Osteoblast (primary cell): Measurements from ENCODE around the gene ASTN2. TPM values are rescaled to one million over a fixed set of nuclear protein-coding genes. Genes with fewer than 3 reads are reported as not detected.

Experiments
- DNase-seq: peaks from one replicate; pipeline ENCODE4 v3.0.0; 2011; ENCODE audit warnings: low spot score, mixed read lengths; ENCODE audit not compliant: insufficient read length; ENCODE audit errors: missing footprints
- H2AFZ ChIP-seq: 2 replicates; pipeline ENCODE4 v1.6.0; 2011; ENCODE audit warnings: mild to moderate bottlenecking, low read length
- H3K27ac ChIP-seq: 2 replicates; pipeline ENCODE4 v1.5.1; 2011; ENCODE audit warnings: mild to moderate bottlenecking, low read depth, low read length, moderate library complexity
- H3K27me3 ChIP-seq: 2 replicates; pipeline ENCODE4 v1.6.0; 2012; ENCODE audit warnings: mild to moderate bottlenecking, control low read depth, inconsistent platforms, low read length, moderate library complexity; ENCODE audit not compliant: insufficient read depth
- H3K36me3 ChIP-seq: 2 replicates; pipeline ENCODE4 v1.5.1; 2011; ENCODE audit warnings: mild to moderate bottlenecking, low read length, control low read depth, moderate library complexity; ENCODE audit not compliant: insufficient read depth
- H3K4me1 ChIP-seq: 2 replicates; pipeline ENCODE4 v1.5.1; 2011; ENCODE audit warnings: mild to moderate bottlenecking, low read length, control low read depth, moderate library complexity; ENCODE audit not compliant: insufficient read depth
- H3K4me2 ChIP-seq: 2 replicates; pipeline ENCODE4 v1.6.0; 2011; ENCODE audit warnings: mild to moderate bottlenecking, low read length; ENCODE audit not compliant: insufficient read depth
- H3K4me3 ChIP-seq: fragments of 200-600 bp; sonication (generic); 3 replicates; pipeline ENCODE4 v1.5.1; 2012; ENCODE audit warnings: mild to moderate bottlenecking, low read length, inconsistent platforms; ENCODE audit not compliant: insufficient read depth
- H3K79me2 ChIP-seq: 2 replicates; pipeline ENCODE4 v1.6.0; 2012; ENCODE audit warnings: mild to moderate bottlenecking, low read length, control low read depth, inconsistent platforms; ENCODE audit not compliant: insufficient read depth
- H3K9me3 ChIP-seq: 2 replicates; pipeline ENCODE4 v1.5.1; 2011; ENCODE audit warnings: low read depth, low read length, control low read depth
- H4K20me1 ChIP-seq: 2 replicates; pipeline ENCODE4 v1.6.0; 2012; ENCODE audit warnings: mild to moderate bottlenecking, low read length, control low read depth; ENCODE audit not compliant: insufficient read depth
- CTCF ChIP-seq: IDR thresholded peaks from 2 replicates; pipeline ENCODE4 v1.5.1; 2011; ENCODE audit warnings: mild to moderate bottlenecking, low read depth, low read length, moderate library complexity; ENCODE audit errors: extremely low read depth
- total RNA-seq: library from RNA; depleted of rRNA; stranded (reverse); fragments of >200 nt; gene quantifications from 2 replicates; pipeline ENCODE4 v1.2.3, GENCODE V29; 2012

ASTN2 gene
- total RNA-seq, 1 donor = 4.7 TPM

GRCh38 chr9:117335837-117336433, 78.9 kb downstream of the ASTN2 start:
- Histone ChIP-seq H3K27me3 (no peaks in the 10 kb centered on the region), H3K79me2 (no peaks in the 10 kb centered on the region), H3K4me3 (no peak overlapping the region), H4K20me1 (no peaks in the 10 kb centered on the region), H3K4me2 (no peak overlapping the region), H3K36me3 (no peaks in the 10 kb centered on the region), H3K4me1 (no peaks in the 10 kb centered on the region), H2AFZ (no peak overlapping the region), H3K27ac (no peak overlapping the region), H3K9me3 (no peaks in the 10 kb centered on the region)
- DNase-seq = no peak
- no peak for TF ChIP-seq CTCF

- Histone ChIP-seq H3K4me3 (no peak overlapping the region), H3K9me3 (no peaks in the 10 kb centered on the region), H2AFZ (no peak overlapping the region), H3K4me1 (no peaks in the 10 kb centered on the region), H3K79me2 (no peaks in the 10 kb centered on the region), H3K36me3 (no peaks in the 10 kb centered on the region), H3K4me2 (no peak overlapping the region), H3K27me3 (no peaks in the 10 kb centered on the region), H3K27ac (no peak overlapping the region), H4K20me1 (no peaks in the 10 kb centered on the region)
- TF ChIP-seq CTCF = no peak
- DNase-seq = no peak
Measured at GRCh38 chr9:117334101-117334500, 80.8 kb downstream of the ASTN2 start.

GRCh38 chr9:117325831-117326230, 89.0 kb downstream of the ASTN2 start:
- Histone ChIP-seq H3K4me1 (no peaks in the 10 kb centered on the region), H3K27me3 (no peaks in the 10 kb centered on the region), H4K20me1 (no peaks in the 10 kb centered on the region), H3K27ac (no peak overlapping the region), H3K9me3 (peaks cover 2% of the 10 kb centered on the region), H3K36me3 (no peaks in the 10 kb centered on the region), H3K79me2 (no peaks in the 10 kb centered on the region), H3K4me2 (no peak overlapping the region), H2AFZ (no peak overlapping the region), H3K4me3 (no peak overlapping the region)
- TF ChIP-seq CTCF = no peak
- no peak for DNase-seq

- TF ChIP-seq CTCF = no peak
- Histone ChIP-seq H4K20me1 (no peaks in the 10 kb centered on the region), H3K9me3 (peaks cover 2% of the 10 kb centered on the region), H3K27me3 (no peaks in the 10 kb centered on the region), H3K4me3 (no peak overlapping the region), H3K27ac (no peak overlapping the region), H2AFZ (no peak overlapping the region), H3K36me3 (no peaks in the 10 kb centered on the region), H3K79me2 (no peaks in the 10 kb centered on the region), H3K4me1 (no peaks in the 10 kb centered on the region), H3K4me2 (no peak overlapping the region)
- no peak for DNase-seq
Measured at GRCh38 chr9:117325110-117325731, 89.6 kb downstream of the ASTN2 start.
